ENCODE results near the gene FAM83B.
"Not testable (repeated sequence)": the region's sequence is repeated elsewhere in the genome, so short reads cannot be mapped to it uniquely, and the experiment has no call there.

Gene FAM83B, protein sequence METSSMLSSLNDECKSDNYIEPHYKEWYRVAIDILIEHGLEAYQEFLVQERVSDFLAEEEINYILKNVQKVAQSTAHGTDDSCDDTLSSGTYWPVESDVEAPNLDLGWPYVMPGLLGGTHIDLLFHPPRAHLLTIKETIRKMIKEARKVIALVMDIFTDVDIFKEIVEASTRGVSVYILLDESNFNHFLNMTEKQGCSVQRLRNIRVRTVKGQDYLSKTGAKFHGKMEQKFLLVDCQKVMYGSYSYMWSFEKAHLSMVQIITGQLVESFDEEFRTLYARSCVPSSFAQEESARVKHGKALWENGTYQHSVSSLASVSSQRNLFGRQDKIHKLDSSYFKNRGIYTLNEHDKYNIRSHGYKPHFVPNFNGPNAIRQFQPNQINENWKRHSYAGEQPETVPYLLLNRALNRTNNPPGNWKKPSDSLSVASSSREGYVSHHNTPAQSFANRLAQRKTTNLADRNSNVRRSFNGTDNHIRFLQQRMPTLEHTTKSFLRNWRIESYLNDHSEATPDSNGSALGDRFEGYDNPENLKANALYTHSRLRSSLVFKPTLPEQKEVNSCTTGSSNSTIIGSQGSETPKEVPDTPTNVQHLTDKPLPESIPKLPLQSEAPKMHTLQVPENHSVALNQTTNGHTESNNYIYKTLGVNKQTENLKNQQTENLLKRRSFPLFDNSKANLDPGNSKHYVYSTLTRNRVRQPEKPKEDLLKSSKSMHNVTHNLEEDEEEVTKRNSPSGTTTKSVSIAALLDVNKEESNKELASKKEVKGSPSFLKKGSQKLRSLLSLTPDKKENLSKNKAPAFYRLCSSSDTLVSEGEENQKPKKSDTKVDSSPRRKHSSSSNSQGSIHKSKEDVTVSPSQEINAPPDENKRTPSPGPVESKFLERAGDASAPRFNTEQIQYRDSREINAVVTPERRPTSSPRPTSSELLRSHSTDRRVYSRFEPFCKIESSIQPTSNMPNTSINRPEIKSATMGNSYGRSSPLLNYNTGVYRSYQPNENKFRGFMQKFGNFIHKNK

DNA sequence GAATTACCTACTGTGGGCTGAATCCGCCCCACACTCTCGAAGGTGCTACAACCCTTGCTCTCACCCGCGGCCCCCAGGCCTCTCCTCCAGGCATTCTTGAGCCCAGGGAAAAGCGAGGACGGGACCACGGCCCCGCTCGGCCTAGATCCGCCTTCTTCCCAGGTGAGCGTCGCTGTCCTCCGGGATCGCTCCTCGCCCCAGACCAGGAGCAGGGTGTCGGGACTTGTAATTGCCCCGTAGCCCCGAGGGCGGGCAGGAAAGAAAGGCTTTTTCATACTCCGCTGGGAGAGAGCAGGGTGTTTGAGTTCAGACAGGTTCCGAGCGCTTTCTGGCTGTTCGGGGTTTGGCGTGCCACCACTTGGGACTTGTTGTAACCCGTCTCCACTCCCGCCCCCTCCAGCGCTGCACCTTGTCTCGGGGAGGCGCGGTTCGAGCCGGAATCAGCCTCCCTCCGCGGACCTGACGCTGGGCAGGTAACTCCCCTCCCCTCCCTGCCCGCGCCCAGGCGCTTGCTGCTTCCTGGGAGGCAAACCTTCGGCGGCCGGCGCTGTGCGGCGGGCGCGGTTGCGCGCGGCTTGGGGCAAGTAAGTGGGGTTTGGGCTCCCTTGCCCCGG lies at the start of gene FAM83B:
FAM83B (plus strand) TSS at position 529 of the 614 bp plus-strand sequence. CDS start 23,476 bp downstream, outside the sequence.
- DNase-seq: peak; percentile 64 to 91

DNA sequence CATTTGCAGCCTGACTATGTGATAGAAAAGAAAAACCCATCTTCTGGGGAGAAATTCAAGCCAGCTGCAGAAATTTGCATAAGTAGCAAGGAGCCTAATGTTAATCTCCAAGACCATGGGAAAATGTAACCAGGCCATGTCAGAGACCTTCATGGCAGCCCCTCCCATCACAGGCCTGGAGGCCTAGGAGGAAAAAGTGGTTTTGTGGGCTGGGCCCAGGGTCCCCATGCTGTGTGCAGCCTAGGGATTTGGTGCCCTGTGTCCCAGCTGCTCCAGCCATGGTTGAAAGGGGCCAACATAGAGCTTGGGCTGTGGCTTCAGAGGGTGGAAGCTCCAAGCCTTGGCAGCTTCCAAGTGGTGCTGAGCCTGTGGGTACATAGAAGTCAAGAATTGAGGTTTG lies 49.7 kb upstream of the FAM83B start:
- DNase-seq: not testable (repeated sequence)

DNA sequence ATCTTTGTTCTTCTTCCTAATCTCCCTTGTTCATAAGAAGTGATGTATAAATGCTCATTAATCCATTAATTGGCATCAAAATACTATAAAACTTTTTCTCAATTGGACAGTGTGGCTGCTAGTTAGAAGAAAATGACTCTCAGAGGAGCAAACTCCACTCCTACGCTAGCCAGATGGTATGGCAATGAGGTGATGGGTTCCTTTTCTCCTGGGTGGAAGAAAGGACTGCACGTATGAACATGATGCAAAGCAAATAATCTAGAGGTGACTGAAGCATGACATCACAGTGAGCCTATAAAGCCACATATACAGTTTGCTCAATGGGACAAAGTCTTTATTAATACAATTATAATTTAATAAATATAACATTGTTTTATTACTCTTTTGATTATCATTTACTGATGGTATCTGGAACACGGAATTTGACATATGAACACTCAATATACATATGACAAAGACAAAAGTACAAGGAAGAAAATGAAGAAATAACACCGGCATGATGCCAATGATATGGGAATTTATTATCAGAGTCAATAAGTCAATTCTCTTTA lies 46.4 kb upstream of the FAM83B start:
- DNase-seq: no peak

DNA sequence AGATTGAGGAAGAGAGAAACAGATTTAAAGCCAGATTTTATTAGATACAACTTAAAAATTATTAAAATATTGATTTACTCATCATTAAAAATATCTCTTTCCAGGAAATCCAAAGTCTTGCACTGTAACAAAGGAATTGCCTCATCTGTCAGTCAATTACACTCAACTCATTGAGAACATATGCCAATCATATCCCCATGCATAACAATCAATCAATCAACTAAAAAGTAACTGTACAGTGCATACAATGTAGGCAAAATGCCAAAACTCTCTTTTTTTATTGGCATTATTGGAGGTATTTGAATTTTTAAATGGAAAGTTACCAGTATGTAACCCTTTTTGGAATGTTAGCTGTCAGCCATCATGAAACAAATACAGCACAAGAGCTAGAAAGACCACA lies 45.3 kb upstream of the FAM83B start:
- no peak for DNase-seq

DNA sequence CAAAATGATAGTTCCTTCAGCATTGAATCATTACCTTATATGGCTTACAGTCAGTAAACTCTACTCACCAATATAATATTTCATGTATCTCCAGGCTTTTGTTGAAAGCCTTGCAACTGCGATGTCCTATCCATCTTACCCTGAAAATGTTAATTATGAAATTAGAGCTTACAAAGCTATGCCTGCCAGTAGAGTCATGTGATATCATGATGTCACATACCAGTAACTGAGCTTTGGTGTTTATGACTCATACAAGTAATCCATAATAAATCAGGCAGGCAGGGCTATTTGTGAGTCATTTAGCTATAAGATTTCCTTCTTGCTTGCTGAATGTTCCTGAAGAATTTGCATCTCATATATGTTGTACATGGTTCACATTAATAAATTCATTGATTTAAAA lies 44.9 kb upstream of the FAM83B start:
- no peak for DNase-seq

DNA sequence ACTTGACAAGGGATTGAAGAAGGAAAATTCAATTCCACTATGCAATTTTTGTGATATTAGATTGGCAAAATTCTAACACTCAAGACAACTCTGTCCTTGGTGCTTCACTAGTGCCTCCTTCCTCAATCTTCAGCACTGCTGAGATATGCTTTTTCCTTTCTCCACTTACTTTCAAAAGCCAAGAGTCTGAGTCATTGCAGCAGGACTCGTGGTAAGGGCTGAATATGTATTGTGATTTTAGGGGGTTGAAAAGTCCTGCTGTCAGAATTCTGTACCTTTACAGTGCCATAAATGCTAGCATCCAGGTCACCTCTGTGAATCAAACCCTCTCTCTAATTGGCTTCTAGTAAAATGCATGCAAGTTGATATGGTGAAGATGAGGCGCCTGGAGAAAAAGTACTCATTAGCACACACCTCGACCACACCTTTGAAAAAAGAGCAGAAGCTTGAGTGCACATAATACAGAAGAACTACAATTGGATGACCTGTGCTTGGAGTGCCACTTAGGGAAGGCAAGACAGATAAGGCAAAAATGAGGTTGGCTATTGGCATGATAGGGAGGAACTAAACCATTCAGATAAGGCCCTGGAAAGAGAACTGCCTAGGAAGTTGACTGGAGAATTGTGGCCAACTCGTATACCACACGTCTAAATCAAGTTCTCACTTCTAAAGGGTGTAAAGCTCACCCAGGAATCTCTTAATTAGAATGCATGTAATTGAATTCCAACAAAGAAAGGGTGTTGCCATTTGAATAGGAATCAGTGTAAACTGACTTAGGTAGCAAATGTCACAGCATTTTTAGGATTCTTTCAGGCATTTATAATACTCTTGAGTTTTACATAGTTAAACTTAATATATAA lies 43.6 kb upstream of the FAM83B start:
- DNase-seq: no peak

DNA sequence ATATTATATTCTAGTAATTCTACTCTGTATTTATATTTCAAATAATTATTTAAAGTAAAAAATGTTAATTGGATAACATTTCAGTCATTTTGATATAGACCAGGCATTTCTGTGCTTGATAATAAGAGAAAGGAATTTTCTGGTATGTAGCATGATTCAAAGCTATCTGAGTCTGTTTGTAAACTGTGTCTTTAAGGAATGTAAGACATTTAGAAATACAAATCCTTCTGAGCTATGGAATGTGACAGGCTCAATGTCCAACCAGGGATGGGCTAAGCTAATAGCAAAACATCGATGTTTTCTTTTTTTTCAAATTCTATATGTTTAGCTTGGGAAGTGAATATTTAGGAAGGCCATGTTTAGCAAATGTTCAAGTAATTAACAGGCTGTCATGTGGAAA lies 41.5 kb upstream of the FAM83B start:
- DNase-seq: no peak

DNA sequence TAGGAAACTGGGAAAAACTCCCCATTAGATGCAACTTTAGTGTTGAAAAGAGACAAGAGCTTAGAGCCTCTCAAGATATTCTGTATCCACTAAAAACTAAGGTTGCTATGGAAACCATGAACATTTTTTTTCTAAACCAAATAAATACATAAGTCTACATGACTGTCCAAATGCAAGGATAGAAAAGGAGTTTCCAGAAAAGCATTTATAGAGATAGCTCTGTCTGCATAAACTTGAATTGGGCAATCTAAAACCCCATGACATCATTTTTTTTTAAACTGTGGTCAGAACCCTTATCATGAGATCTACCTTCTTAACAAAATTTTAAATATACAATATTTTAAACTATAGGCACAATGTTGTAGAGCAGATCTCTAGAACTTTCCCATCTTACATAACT lies 36.4 kb upstream of the FAM83B start:
- no peak for DNase-seq

DNA sequence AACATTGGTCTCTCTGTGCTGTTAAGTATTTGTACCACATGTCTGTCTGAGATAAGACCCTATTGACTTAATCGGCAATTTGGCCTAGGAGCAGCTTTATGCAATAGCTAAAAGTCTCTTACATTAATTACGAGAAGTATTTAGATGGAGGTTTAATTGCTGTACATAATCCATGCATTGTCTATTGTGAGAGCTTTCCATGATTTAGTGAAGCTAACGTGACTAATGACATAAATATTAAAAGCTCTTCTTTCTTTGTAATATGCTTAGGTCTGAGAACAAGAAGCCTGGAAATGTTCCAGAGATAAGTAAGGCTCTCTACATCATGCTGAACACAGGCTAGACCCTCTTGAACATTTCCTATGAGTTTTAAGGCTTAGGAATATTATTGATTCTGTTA lies 32.7 kb upstream of the FAM83B start:
- no peak for DNase-seq

DNA sequence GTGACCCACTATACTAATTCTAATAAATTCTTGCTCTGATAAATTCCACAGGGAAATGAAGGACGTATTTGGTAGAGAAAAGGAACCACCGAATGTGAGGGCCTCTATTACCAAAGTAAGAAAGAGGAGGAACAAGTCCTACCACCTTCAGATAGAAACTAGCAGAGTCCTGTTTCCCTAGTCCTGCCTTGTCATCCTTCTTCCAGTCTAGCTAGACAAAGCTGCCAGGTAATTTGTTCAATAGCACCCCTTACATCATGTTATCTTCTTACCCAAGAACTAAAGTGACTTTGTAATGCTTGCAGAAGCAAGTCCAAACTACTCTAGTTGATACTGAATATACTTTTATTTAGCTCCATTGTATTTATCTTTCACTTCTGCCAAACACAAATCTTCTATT lies 29.3 kb upstream of the FAM83B start:
- no peak for DNase-seq

DNA sequence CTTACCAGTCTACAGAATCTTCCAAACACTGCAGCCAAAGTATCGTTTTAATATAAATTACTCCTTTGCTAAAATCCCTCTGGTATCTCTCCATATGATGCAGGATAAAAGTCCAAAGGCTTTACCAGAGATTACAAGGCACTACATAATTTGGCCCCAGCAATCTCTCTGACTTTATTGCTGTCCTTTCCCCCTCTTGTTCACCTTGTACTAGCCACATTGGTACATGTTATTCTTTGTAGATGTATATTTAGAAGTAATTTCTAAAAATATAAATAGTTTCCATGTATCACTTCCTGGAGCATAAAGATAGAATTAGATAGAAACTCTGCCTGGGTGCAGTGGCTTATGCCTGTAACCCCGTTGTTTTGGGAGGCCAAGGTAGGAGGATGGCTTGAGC lies 28.7 kb upstream of the FAM83B start:
- DNase-seq: no peak

DNA sequence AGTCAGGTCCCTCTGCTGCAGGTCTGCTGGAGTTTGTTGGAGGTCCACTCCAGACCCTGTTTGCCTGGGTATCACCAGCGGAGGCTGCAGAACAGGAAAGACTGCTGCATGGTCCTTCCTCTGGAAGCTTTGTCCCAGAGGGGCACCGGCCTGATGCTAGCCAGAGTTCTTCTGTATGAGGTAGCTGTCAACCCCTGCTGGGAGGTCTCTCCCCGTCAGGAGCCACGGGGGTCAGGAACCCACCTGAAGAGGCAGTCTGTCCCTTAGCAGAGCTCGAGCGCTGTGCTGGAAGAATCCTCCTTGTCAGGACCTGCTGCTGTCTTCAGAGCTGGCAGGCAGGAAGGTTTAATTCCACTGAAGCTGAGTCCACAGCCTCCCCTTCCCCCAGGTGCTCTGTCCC lies 22.3 kb upstream of the FAM83B start:
- not testable (repeated sequence) for DNase-seq

DNA sequence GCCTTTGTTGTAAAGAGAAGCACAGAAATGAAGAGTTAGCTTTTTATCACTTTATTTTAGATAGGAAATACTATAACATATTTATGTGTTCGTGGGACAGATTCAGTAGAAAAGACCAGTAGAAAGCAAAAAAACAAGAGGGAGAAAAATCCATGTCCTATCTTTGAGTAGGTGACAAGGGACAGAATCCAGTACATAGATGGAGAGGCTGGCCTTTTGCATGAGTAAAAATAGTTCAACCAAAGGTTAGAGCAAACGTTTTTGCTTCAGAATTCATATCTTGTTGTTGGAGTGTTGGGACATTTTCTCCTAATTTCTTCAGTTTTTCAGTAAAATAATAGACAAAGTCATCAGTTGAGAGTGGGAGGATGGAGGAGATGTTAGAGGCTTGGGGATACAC lies 19.6 kb upstream of the FAM83B start:
- DNase-seq: no peak

DNA sequence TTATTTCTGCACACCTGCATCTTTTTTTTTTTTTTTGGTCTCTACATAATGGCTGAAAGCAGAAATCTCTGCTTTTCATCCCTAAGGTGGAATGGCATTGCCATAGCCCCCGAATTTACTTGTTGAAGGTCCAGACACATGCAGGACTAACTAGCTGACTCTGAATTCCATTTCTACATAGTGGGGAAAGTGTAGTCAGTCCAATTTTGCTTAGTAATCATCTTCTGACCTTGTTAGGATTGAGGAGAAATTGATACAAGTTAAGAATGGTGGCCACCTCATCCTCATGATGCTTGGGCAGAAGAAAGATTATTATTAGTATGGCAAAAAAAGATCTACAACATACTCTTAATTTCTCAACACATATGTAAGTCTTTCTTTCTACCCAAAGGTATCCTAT lies 16.4 kb upstream of the FAM83B start:
- no peak for DNase-seq

DNA sequence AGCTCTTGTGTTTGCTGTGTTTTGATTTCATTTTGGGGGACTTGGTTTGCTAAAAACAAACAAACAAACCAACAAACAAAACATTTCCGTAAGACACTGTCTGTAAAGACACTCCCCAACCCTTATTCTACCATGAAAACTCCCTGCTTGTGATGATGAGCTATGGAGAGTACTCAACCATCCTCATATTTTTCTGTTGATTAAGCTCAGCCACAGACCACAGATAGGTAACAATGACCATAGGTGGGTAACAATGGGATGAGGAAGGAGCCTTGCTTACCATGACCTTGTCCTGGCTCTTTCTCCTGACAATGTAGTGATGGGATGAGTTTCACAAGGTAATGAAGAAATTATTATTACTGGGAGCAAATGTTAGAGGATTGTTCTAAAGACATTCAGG lies 11.4 kb upstream of the FAM83B start:
- no peak for DNase-seq

DNA sequence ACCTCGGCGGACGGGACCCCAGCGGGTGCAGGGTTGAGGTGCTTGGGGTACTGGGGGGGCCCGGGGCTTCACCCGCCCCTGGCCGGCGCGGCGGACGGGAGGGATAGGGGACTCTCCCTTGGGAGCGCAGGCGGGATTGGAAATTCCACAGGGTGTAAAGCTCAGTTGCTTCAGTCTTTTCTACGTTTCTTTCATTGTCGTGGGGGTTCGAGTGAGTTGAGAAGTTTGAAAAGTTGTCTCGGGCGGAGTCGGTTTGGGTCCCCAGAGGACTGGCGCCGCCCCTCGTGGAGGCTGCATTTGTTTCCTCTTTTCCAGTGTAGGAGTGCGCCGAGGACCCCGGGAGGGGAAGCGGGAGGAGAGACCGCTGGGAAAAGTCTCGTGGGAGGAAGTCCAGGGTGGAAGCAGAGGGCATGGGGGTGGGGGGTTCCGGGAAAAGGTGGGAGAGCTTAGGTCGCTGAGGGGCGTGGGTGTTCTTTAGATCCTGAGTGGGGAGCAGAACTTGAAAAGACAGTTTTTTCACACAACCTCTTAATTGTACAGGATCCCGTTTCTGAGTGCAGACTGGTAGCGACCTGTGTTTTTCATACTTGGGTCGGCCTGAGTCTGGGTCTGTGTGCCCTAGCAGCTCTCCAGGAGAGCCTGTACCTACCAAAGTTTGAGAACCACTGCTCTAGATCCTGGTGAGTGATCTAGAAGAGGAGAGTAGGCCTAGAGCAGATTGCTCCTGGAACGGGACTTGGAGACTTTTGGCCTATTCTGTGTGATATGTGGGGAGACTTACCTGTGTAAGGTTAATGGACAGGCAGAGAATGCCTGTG lies 495 bp downstream of the FAM83B start:
- peak; percentile 47 to 74 for DNase-seq

DNA sequence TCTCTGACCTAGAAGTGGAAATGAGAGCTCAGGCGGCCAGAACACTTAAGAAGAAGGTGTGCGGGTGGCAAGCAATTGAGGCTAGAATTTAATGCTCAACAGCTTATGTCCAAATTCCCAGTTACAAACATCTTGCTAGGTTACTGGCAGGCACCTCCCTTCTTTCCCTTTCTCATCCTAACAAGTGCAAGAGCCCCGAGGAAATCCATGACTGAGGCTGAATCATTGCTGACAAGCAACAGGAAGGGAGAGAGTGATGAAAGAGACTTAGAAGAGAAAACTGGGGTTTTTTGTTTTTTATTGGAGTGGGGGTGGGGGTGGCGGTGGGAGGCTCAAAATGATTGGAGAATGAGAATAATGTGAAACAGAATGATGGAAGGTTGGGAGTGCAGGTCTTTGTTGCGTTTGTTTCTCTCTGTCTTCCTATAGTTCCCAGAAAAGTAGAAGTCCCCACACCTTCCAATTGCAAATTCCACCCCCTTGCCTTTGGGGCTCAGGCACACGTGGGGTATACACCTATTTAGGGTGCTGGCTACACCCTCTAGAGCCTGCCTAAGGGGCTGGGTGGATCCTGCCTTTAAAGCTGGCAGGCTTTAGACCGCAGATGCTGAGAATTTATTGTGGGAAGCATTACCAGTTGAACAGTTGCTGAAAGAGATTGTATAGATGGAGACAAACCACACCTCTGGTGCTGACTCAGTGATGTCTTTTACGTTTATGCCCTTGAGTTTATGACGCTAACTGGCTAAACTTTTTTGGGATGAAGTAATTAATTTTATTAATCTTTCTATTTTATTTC lies 1.4 kb downstream of the FAM83B start:
- DNase-seq: peak; percentile 15 to 33

DNA sequence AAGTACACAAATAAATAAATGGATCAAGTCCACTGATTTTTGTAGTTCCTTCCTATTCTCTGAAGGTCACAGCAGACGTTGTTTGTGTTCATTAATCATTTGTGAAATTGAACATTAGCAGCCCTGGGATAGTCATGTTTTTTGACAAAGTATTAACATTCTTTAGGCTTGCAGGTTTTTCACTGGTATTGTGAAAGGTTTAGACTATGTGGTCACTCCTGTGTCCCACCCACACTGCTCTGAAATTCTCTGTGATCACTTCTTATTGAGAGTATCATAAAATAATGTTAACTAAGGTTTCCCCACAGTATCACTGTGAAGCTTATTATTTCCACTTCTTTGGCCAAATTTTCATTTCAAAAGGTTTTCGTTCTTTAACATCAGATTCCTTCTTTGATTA lies 3.5 kb downstream of the FAM83B start:
- DNase-seq: no peak

DNA sequence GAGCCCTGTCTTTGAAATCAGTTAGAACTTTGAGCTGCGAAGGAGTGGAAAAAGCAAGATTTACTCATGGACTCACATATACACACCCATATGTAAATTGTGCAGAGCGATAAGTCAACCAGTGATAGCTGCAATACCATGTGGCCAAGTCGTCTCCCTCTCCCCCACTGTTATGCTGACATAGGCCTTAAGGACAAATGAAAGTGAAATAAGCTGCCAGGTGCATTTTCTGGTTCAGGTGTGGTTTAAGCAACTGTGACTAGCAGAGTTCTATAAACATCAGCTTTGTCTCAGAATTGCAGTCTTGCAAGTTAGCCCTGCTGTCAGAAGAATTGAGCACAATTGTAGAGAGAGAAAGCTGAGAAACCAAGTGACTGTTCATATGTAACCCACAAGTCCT lies 9.6 kb downstream of the FAM83B start:
- DNase-seq: peak; percentile 80 to 84

DNA sequence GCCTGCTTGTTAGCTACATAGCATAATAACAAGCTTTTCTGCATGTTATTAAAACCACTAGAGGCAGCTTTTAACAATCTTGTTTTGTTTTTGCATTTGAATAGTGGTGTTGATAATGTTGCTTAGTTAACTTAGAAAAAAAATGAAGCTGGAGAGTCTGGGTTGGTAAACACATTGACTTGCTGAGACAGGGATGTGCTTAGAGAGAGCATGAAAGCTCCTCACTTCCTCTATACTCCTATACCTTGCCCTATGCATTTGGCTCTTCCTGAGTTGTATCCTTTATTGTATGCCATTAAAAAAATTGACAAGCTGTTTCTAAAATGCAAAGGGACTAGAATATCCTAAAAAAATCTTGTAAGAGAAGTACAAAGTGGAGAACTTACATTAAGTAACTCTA lies 13.6 kb downstream of the FAM83B start:
- DNase-seq: no peak

All from NCI-H526 (cell line).